NCI-H128 (cell line): ENCODE measurements around the gene IKBKE.
A peak's percentile ranks its signal among the peaks of the same experiment; 100 is the strongest.

ENCODE experiments used
- DNase-seq: peaks from one replicate; lab custom pipeline; 2025; ENCODE audit not compliant: unreplicated experiment; lab: John Stamatoyannopoulos, UW

The IKBKE gene

DNA sequence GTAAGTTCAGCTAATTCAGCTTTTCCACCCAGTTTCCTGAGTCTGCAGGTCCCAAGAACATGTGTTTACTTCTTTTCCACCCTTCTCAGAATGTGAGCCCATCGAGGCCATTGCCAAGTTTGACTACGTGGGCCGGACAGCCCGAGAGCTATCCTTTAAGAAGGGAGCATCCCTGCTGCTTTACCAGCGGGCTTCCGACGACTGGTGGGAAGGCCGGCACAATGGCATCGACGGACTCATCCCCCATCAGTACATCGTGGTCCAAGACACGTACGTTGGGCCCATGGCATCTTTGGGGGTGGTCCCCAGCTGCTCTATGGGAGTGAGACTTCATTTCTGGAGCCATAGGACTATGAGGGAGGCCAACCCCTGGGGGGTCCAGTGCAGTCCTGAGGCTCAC, 17.2 kb upstream of the IKBKE start:
- no peak for DNase-seq

GRCh38 chr1:206455289-206455665, 15.0 kb upstream of the IKBKE start:
- no peak for DNase-seq

DNA sequence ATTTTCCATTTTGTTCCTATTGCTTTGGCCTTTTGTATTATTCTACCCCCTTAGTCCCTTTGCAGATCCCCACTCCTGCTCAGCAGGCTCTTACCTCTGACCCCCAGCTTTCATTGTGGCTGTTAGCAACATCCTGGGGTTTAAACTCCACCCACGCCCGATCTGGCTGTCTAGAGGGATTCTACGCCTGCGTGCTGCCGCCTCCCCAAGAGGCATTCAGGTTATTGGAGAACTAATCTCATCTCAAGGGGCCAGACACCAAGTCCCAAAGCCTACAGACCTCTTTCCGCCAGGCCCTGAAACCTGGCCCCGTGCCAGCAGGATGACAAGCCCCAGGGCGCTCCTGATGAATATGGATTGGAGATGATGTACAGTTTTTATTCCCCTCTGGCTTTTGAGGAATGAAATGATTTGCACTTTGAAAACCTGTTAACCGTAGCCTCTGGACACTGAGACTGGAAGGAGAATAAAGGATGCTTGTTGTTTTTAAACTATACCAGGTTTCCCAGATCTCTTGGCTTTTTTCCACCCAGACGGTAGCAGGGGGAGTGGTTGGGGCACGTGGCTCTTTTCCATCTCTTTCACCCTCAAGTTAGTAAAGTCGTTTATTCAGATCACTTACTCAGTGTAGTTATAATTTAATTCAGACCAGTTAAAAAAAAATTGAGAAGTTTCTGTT, 14.5 kb upstream of the IKBKE start:
- peak; percentile 79 for DNase-seq

DNA sequence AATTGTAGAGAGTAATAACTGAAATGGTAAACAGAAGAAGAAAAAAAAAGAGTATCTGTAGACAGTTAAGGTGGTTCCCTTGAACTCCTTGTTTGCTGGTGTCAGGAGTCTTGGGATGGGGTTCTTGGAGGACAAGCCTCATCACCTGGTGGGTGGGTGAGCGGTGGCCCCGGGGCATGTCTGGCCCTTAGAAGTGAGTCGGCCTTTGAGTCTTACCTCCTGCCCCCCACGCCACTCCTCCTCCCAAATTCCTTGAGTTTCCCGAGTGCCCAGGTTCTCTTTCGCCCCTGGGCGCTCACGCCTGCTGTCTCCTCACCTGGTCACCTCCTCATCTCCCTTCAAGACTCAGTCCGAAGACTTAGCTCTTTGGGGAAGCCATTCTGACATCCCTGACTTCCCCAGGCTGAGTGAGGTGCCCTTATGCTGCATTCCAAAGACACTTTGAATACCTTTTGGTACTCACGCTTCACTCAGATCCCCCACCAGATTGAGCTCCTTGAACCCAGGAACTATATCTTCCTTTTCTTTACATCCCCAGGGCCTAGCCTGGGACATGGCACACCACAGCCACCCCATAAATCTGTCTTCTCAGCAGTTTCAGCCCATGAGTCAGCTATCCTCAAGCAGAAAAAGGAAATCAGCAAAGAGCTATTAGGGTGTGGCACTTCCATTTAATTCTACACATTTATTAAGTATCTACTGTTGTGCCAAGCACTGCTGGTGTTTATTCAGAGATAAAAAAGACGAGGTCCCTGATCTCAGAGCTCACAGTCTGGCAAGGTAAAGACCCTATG, 13.5 kb upstream of the IKBKE start:
- no peak for DNase-seq

DNA sequence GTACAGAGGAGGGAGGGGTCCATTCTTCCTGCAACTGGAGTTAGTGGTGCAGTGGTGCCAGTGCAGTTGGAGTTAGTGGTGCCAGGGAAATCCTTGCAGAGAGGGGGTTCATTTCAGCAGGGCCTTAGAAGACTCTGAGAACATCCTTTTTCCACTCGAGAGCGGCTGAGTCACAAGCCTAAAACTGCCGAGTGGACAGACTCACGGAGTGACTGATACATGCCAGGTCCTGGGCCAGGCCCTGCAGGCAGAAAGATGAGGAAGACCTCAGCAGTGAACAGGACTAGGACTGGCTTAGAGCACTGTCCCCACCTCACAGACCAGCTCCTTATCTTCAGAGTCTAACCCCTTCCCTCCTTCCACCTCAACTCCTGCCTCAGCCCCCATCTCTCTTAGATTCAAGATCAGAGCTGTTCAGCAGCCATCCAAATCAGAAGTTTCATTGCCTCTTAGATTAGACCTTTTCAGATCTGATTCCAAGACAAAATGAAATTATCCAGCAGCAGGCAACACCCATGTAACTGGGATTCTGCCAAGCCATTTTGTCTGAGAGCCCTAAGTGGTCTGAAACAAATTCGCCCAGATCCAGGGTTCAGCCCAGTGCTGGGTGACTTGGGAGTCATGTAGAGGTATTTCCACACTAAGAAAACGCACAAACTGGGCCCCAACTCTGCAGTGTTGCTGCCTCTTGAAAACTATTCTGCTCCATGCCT, 12.7 kb upstream of the IKBKE start:
- DNase-seq = no peak

GRCh38 chr1:206459703-206460102, 10.6 kb upstream of the IKBKE start:
- no peak for DNase-seq

DNA sequence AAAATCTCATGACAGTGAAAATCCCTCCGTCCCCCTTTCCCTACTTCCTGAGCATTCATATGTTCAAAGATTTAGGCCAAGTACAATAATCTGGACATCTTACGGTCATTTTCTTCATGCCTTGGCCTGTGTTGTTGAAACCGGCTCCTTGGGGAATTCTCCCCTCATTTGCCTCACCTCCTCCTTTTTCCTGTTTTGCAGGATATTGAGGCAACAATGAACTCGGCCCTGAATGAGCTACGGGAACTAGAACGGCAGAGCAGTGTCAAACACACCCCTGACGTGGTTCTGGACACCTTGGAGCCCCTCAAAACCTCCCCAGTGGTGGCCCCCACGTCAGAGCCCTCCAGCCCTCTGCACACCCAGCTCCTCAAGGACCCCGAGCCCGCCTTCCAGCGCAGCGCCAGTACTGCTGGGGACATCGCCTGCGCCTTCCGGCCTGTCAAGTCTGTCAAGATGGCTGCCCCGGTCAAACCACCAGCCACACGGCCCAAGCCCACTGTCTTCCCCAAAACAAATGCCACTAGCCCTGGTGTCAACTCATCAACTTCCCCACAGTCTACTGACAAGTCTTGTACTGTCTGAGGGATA, 9.3 kb upstream of the IKBKE start:
- no peak for DNase-seq

DNA sequence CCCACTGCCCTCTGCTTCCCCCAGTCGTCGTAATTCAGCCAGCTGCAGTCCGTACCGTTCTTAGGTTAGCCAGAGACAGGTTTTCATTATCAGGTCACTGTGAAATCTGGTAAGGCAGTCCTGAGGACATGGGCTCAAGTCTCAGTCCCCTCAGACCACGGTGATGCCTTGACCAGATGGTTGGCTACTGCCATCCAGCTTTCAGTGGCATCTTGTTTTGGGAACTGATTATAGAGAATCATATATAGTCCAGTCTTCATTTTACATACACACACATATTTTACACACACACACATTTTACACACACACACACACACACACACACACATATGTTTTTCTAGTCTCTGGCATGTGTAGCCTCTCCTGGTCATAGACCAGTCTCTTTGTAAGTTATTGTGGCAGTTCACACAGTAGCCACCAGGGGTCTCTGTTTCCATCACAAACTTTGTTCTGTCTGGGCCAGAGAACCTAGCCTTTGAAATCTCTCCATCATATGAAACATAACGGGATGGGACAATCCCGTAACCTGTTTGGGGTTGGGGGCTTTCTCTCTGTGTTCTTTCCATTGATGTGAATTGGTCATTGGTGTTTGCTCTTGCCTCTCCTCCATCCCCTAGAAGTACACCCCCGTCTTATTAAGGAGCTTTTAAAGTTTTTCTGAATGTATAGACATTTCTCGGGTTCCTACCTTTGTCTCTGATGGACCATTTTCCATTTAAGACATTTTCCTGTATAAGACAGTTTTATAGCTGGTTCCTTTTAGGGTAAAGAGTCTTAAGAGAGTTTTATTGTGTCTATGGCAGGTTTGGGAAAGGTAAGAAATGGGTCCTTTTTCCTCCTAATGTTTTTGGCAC, 8.4 kb upstream of the IKBKE start:
- DNase-seq = peak; percentile 19

DNA sequence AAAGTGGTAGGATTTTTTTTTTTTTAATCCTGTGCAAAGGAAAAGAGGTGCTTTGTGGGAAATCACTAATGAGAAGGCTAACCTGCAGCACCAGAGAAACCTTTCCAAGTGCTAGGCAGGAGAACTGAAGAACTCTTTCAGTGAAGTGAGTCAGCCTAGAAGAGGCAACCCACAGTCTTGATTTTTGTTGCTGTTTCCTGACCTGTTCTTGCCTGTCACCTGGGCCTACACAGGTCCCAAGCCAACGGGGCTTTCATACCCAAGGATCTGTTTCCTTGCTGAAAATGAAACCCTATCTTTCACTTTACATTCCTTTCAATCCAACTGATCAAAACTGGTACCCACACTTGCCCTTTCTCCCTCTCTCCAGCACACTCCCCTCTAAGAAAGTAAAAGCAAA, 7.1 kb upstream of the IKBKE start:
- DNase-seq = no peak

DNA sequence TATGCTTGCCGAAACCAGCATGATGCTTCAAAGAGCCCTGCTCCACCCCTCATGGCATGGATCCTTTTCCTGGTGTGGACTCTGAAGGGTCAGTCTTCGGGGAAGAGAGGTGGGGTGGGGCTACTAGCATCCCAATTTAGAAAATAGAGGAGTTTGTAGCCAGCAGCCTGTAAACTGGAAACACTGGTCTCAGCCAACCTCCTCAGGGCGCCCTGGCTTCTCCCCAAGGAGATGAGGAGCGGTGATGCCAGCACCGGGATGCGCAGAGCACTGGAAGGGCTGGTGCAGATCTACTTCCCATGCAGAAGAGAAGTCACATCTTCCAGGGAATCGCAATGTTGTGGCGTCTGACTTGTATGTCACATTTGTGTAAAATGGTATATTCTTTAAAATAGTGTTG, 6.4 kb upstream of the IKBKE start:
- DNase-seq = no peak

- DNase-seq = no peak
Measured at GRCh38 chr1:206464456-206464964, 5.8 kb upstream of the IKBKE start.

DNA sequence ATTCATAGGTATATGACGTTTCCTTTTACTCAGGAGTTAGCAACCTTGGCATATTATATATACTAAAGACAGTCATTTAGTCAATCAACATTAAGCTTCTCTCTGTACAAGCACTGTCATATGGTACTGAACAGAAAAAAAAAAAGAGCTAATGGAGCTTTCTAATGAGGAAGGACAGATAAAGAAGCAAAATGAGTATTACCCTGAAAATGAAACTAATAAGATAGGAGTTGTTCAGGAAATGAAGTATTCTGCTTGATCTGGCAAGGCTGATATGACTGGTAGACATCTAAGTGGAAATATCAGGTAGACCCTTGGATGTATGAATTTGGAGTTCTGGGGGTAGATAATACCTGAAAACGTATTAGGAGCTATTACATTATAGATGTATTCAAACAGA, 4.3 kb upstream of the IKBKE start:
- no peak for DNase-seq

- no peak for DNase-seq
Measured at GRCh38 chr1:206466840-206467649, 3.2 kb upstream of the IKBKE start.

GRCh38 chr1:206467915-206468314, 2.4 kb upstream of the IKBKE start:
- DNase-seq = no peak

- DNase-seq = no peak
Measured at GRCh38 chr1:206468571-206468970, 1.7 kb upstream of the IKBKE start.

DNA sequence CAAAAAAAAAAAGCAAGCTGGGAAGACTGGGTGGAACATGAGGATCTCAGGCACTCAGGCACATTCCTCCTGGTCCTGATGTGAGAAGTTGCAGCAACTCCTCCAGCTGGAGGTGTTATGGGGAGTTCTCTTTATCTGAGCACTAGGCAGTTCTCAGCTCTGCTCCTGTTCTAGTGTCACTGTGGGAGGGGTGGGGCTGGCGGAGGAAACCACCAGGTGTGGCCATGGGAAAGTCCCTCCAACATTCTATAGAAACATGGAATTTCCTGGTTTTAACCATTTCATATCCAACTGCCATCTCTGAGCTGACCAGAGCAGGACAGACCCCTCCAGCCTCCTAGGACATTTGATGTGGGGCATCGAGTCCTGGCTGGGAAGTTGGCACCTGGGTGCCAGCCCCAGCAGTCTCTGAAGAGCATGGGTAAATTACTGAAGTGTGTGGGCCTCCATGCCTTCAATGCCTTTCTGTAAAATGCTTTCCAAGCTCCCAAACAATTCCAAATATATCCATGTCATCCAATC, 804 bp upstream of the IKBKE start:
- DNase-seq = no peak

DNA sequence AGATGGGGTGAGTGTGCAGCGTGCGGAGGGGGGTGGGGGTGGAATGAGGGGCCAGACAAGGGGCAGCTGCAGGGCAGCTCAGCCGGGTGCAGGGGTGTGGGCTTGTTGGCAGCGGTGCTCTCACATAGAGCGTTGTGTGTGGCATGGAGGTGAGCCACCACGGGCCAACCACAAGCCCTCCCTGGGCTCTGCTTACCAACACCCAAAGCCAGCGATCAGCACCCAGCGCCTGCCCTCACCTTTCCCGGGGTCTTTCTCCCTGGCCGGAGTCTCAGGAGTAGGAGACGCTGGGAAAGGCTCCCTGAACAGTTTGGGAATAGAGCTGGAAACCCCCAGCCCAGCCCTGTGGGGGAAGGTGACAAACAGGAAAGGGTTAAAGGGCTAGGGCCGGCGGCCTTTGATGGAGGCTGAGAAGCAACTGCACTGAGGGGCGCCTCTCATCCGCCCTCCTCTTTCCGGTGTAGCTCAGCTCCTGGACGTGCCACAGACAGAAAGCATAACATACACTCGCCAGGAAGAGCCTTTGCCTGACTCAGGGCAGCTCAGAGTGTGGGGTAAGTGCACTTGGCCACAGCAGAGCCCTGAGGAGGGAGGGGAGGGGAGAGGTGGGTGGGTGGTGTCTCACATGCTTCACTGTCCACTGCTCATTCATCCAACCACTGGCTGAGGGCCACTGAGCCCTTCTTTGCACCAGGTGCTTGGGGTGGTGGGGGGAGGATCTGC, 577 bp downstream of the IKBKE start:
- no peak for DNase-seq

DNA sequence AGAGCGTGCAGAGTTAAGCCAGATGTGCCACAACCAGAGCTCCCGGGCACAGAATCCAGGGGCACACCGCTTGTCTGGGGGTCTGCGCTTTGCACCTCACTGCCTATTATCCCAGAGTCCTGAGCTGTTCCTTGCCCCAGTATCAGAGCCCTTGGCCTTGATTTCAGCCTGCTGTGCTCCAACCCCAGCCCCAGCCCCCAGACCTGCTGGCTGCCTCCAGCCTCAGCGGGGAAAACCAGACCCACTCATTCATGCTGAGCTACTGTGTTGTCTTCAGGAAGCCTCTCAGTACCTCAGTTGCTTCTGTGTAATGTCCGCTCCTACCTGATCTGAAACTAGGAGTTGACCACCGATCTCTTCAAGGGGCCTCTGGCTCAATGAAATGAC, 1.1 kb downstream of the IKBKE start:
- no peak for DNase-seq

- DNase-seq = no peak
Measured at GRCh38 chr1:206472024-206472423, 1.7 kb downstream of the IKBKE start.
